Activated B cell treated with CpG ODN at 0.5 μM for 24 hours (primary cell): ENCODE data around the gene CES1. TPM values are rescaled to one million over a fixed set of nuclear protein-coding genes. Genes with fewer than 3 reads are reported as not detected.
"Not testable (repeated sequence)": the region's sequence is repeated elsewhere in the genome, so short reads cannot be mapped to it uniquely, and the experiment has no call there.

Experiments used
- ATAC-seq: fragments of 200-7000 bp; cut with Tn5 transposase; one replicate; pipeline ENCODE4 v1.10.0; 2021; ENCODE audit warnings: low read depth, mild to moderate bottlenecking, moderate library complexity
- CTCF ChIA-PET: fragments of 350-600 bp; sonication (Branson Sonifier 250); formaldehyde crosslinking; loops from one replicate; lab custom pipeline; 2021; ENCODE audit warnings: antibody characterized with exemption; lab: Charles Lee
- POLR2A ChIA-PET: fragments of 350-600 bp; sonication (Branson Sonifier 250); formaldehyde crosslinking; loops from one replicate; lab custom pipeline; 2021; ENCODE audit warnings: antibody characterized with exemption; lab: Charles Lee
- DNase-seq: peaks from one replicate; pipeline ENCODE4 v3.0.0; 2022
- H3K27ac Mint-ChIP-seq: one replicate; pipeline ENCODE4 v1.8.0; 2020; ENCODE audit warnings: mixed read lengths
- H3K27me3 Mint-ChIP-seq: one replicate; pipeline ENCODE4 v1.8.0; 2021; ENCODE audit warnings: mixed read lengths
- H3K36me3 Mint-ChIP-seq: one replicate; pipeline ENCODE4 v1.8.0; 2021; ENCODE audit warnings: low read depth, mixed read lengths
- H3K4me1 Mint-ChIP-seq: one replicate; pipeline ENCODE4 v1.8.0; 2021; ENCODE audit warnings: mixed read lengths
- H3K4me3 Mint-ChIP-seq: one replicate; pipeline ENCODE4 v1.8.0; 2020; ENCODE audit warnings: mild to moderate bottlenecking, mixed read lengths
- H3K9me3 Mint-ChIP-seq: one replicate; pipeline ENCODE4 v1.8.0; 2020; ENCODE audit warnings: mixed read lengths
- CTCF ChIP-seq: fragments of 200-600 bp; IDR thresholded peaks from one replicate; pipeline ENCODE4 v1.8.0; 2022; ENCODE audit warnings: antibody characterized with exemption, mild to moderate bottlenecking
- intact Hi-C: fragments of 100-400 bp; cut with micrococcal nuclease; formaldehyde crosslinking; loops from one replicate; pipeline ENCODE4 v1.15.1; 2024
- total RNA-seq: library from RNA; stranded (reverse); gene quantifications from 2 replicates; pipeline ENCODE4 v1.2.3, GENCODE V29; 2022

The CES1 gene
- total RNA-seq, 1 donor from 2014 or later = not detected

GRCh38 chr16:55754056-55754455, 78.8 kb downstream of the CES1 start:
- ATAC-seq (no peak), DNase-seq (no peak)
- TF ChIP-seq CTCF = no peak
- H3K27ac Mint-ChIP-seq = no peak overlapping the region
- CTCF ChIA-PET = no interaction called here
- H3K36me3 Mint-ChIP-seq = no peaks in the 10 kb centered on the region
- intact Hi-C loops = no loop called here
- no peak overlapping the region for H3K4me3 Mint-ChIP-seq
- peaks cover 6% of the 10 kb centered on the region for H3K9me3 Mint-ChIP-seq
- POLR2A ChIA-PET = no interaction called here
- no peaks in the 10 kb centered on the region for H3K27me3 Mint-ChIP-seq
- H3K4me1 Mint-ChIP-seq = peaks cover 15% of the 10 kb centered on the region

GRCh38 chr16:55753145-55753631, 79.7 kb downstream of the CES1 start:
- H3K27ac Mint-ChIP-seq = peak overlapping the region; percentile 37
- ATAC-seq, intact Hi-C loops, POLR2A ChIA-PET, CTCF ChIA-PET, H3K36me3 Mint-ChIP-seq, H3K27me3 Mint-ChIP-seq, H3K4me3 Mint-ChIP-seq, H3K9me3 Mint-ChIP-seq, DNase-seq: not testable (repeated sequence)
- peaks cover 15% of the 10 kb centered on the region for H3K4me1 Mint-ChIP-seq

Other genes starting within 250 kb of the CES1 start
- not detected in 2 replicates for gene SLC6A2, start 177.1 kb downstream of the CES1 start, total RNA-seq
- gene CES5A, start 42.3 kb upstream of the CES1 start, total RNA-seq = not detected in 2 replicates